ENCODE results near the gene SPNS2. TPM values are rescaled to one million over a fixed set of nuclear protein-coding genes. Genes with fewer than 3 reads are reported as not detected.

The SPNS2 gene
- total RNA-seq, 1 experiment from 2014 or later: 0.33 TPM

DNA sequence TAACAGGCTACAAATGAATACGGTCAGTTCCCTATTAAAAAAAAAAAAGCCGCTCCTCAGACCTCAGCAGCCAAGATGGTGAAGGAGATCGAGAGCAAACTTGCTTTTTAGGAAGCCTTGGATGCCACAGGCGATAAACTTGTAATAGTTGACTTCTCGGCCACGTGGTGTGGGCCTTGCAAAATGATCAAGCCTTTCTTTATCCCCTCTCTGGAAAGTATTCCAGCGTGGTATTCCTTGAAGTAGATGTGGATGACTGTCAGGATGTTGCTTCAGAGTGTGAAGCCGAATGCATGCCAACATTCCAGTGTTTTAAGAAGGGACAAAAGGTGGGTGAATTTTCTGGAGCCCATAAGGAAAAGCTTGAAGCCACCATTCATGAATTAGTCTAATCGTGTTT lies 73.5 kb downstream of the SPNS2 start:
- no peak overlapping the region for H2AK5ac ChIP-seq (ENCODE audit: insufficient read length, low read length)
- Mint-ChIP-seq H3K27me3 (ENCODE audit: low read depth) (peaks cover 2% of the 10 kb centered on the region), H3K9me3 (no peaks in the 10 kb centered on the region; a peak in 1 of 5 replicates), H3K4me3 (no peak overlapping the region), H3K4me1 (peaks cover 30 to 43% of the 10 kb centered on the region in 2 experiments), H3K36me3 (ENCODE audit: insufficient read depth in 1 of 3, low read depth in 3 of 3) (no peaks in the 10 kb centered on the region), H3K27ac (no peak overlapping the region)
- H3K4me2 ChIP-seq (ENCODE audit: insufficient read depth, insufficient read length, low read length): no peak overlapping the region
- no peak overlapping the region for H3K23ac ChIP-seq (ENCODE audit: insufficient read length, low read depth, low read length)
- no peak overlapping the region for H3K4ac ChIP-seq (ENCODE audit: low read depth, low read length)
- H3K79me1 ChIP-seq (ENCODE audit: insufficient read depth, low read depth, low read length, poor library complexity, severe bottlenecking): no peaks in the 10 kb centered on the region
- H4K8ac ChIP-seq (replicated peaks; ENCODE audit: insufficient read length, low read depth, low read length): no peak overlapping the region
- TF ChIP-seq, protein P1, sequence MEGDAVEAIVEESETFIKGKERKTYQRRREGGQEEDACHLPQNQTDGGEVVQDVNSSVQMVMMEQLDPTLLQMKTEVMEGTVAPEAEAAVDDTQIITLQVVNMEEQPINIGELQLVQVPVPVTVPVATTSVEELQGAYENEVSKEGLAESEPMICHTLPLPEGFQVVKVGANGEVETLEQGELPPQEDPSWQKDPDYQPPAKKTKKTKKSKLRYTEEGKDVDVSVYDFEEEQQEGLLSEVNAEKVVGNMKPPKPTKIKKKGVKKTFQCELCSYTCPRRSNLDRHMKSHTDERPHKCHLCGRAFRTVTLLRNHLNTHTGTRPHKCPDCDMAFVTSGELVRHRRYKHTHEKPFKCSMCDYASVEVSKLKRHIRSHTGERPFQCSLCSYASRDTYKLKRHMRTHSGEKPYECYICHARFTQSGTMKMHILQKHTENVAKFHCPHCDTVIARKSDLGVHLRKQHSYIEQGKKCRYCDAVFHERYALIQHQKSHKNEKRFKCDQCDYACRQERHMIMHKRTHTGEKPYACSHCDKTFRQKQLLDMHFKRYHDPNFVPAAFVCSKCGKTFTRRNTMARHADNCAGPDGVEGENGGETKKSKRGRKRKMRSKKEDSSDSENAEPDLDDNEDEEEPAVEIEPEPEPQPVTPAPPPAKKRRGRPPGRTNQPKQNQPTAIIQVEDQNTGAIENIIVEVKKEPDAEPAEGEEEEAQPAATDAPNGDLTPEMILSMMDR (conservative IDR thresholded peaks at IDR 0.05): no peak
- DNase-seq: no peak
- H3K27ac ChIP-seq (ENCODE audit: insufficient read length, low read depth, low read length): no peak overlapping the region
- no peak overlapping the region for H4K5ac ChIP-seq (ENCODE audit: insufficient read length, low read depth, low read length)
- no peak overlapping the region for H2BK15ac ChIP-seq (ENCODE audit: low read depth, low read length)
- no CpG with 5 or more reads among the region's 9 CpGs for WGBS (ENCODE audit: extremely low coverage, insufficient read length, low lambda C conversion rate)
- no peak overlapping the region for H2AFZ ChIP-seq (ENCODE audit: low read length)
- H2BK120ac ChIP-seq (ENCODE audit: low read depth, low read length, poor library complexity, severe bottlenecking): no peak overlapping the region
- no peak overlapping the region for H3T11ph ChIP-seq (ENCODE audit: low read length)
- H2BK12ac ChIP-seq (ENCODE audit: insufficient read length, low read depth, low read length): no peak overlapping the region
- no peak overlapping the region for H4K91ac ChIP-seq (ENCODE audit: insufficient read length, low read depth, low read length)
- H3K4me1 ChIP-seq (ENCODE audit: insufficient read depth, low read length): peaks cover 3% of the 10 kb centered on the region; the same call in 1 of the 2 replicates
- no peaks in the 10 kb centered on the region for H3K27me3 ChIP-seq (ENCODE audit: insufficient read depth, low read length)
- no peak overlapping the region for H3K18ac ChIP-seq (ENCODE audit: insufficient read length, low read depth, low read length)
- no peak overlapping the region for H2BK20ac ChIP-seq (ENCODE audit: low read depth, low read length, poor library complexity, severe bottlenecking)
- H3K9me3 ChIP-seq (ENCODE audit: control insufficient read depth, low read depth, low read length): no peaks in the 10 kb centered on the region
- H3K23me2 ChIP-seq (ENCODE audit: insufficient read length, low read depth, low read length, poor library complexity, severe bottlenecking): no peaks in the 10 kb centered on the region
- H4K20me1 ChIP-seq (ENCODE audit: control insufficient read depth, insufficient read depth, insufficient read length): no peaks in the 10 kb centered on the region
- H3K56ac ChIP-seq (ENCODE audit: insufficient read length, low read depth, low read length): no peak overlapping the region
- H3K9ac ChIP-seq (ENCODE audit: extremely low read depth, insufficient read length, low read length): no peak overlapping the region
- no peak overlapping the region for H3K14ac ChIP-seq (ENCODE audit: insufficient read depth, low read length)
- H3K79me2 ChIP-seq (ENCODE audit: insufficient read depth, low read length): no peaks in the 10 kb centered on the region
- H2BK5ac ChIP-seq (ENCODE audit: insufficient read length, low read length): no peak overlapping the region
